ENCODE measurements around the gene SPOPL.
"Not testable (repeated sequence)": the region's sequence is repeated elsewhere in the genome, so short reads cannot be mapped to it uniquely, and the experiment has no call there.

The SPOPL gene

DNA sequence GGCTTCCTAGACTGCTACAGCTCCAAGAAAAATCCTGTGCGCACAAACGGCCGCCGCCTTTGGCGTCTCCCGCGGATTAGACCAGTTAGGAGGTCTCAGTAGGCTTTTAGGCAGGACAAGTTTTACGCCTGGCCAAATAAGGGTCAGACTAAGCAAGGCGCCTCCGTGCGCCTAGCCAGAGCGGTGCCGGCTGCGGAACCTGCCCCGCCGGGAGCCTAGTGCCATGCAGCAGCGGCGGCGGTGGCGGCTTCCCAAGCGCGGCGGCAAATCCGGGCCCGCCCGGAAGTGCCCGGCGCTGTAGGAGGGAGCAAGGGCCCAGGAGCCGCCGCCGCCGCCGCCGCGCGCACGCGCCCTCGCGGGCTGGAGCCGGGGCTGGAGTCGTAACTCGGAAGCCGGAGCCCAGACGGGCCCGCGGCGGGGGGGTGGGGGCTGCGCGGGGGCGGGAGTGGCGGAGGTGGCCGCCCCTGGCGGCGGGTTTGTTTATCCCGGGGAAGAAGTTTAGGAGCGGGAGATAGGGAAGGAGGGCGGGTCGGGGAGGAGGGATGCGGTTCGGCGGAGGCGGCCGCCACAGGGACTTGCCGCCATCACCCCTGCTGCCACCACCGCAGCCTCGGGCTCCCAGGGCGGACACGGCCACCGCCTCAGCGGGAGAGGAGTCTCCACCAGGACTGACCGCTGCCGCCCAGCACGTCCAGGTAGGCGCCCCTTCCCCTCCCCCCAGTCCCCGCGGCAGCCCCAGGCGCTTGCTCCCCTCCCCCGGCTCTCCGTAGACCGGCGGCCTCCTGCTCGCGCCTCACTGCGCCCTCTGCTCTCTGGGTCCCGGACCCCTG, at the start of gene SPOPL:
TSS of gene SPOPL (plus strand) at position 346 of the 830 bp plus-strand sequence. CDS start 48,447 bp downstream, outside the sequence.
- DNase-seq, result peak; percentile 84

DNA sequence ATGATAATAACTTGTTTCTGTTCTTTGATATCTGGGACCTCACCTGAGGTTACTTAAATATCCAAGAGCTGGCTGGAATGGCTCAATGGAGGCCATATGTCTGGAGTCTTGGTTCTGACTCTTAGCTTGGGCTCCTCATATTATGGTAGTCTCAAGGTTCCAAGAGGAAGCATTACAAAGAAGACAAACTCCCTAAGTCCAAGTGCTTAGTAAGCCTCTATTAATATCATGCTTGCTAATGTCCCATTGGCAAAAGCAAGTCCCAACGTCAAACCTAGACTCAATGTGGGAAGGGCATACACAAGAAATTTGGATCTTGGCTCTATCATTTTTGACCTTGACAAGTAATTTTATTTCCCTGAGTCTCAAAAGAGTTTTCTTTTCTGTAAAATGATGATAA, 49.2 kb upstream of the SPOPL start:
- no peak for DNase-seq

DNA sequence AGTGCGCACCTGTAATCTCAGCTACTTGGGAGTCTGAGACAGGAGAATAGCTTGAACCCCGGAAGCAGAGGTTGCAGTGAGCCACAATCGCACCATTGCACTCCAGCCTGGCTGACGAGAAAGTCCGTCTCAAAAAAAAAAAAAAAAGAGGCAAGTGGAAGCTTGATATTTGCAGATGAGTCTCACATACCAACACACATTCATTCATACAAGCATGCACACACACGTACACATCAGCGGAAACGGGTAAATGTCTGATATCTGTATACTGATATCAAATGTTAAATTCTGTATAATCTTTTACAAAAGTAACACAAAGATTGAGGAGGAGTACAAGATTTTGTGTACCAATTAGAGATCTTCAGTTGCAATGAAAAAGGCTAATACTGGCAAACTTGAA, 47.8 kb upstream of the SPOPL start:
- DNase-seq, result no peak

DNA sequence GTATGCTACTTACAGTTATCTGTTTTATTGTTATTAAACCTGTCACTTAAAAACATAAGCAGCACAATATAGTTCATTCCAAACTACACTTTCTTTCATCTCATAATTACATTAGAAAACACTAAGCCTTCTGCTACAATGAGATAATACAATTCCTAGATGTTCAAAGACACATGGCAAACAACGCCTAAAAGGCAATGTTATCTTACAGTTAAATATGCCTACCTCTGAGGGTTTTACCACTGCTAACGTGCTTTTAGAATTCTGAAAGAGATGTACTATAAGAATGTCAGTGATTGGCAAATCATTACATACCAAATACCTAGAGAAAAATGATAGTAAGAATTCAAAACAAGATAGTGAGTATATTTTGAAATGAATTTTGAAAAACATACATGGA, 46.8 kb upstream of the SPOPL start:
- no peak for DNase-seq

DNA sequence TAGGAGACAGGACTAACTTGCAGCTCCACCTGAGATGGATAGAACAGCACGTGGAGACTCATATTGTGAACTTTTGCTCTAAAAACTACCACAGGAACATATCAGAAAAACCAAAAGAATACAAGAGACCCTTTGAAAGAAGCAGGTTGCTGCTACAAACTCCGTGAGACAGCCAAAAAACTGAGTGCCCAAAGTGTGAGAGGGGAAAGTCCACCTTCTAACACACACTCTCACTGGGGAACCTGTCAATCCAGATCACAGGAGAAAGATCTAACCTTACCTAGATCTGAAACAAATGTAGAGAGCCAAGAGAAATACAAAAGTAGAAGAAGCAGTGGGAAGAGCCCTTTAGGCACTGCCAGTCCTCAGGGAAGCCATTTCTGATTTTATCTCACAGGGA, 46.3 kb upstream of the SPOPL start:
- DNase-seq, result no peak

DNA sequence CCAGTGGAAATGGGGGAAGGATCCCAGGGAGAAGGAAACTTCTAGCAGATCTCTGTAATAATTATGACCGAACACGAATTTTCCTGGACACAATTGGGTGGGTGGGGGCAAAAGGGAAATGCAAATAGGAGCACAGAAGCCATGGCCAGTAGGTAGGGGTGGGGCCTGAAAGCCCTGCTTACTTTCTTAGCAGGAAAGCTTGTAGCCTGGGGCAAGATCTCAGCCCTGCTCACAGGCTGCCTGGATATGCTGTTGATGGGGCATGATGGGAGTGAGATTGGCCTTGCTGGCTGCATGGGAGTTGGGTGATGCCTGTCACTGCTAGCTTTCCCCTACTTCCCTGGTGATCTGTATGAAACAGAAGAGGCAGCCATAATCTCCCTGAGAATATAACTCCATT, 45.9 kb upstream of the SPOPL start:
- DNase-seq, result no peak

DNA sequence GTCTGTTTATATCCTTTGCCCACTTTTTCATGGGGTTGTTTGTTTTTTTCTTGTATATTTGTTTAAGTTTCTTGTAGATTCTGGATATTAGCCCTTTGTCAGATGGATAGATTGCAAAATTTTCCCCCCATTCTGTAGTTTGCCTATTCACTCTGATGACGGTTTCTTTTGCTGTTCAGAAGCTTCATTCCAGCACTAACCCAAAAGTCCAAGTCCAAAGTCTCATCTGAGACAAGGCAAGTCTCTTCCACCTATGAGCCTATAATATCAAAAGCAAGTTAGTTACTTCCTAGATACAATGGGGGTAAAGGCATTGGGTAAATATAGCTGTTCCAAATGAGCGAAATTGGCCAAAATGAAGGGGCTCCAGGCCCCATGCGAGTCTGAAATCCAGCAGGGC, 38.9 kb upstream of the SPOPL start:
- DNase-seq, result not testable (repeated sequence)

DNA sequence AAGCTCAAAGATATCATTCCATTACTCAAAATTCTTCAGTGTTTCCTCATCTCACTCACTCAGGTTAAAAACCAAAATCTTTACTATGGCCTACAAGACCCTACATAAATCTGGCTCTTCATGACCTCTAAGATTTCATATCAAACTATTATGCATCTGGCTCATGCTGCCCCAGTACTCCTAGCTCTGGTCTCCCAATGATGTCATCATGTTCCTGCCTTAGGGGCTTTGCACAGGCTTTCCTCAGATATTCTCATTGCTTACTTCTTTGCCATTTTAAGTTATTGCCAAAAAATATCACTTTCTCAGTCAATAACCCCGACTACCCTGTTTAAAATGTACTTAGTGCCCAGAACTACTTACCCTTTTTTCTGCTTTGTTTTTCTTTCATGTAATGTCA, 33.0 kb upstream of the SPOPL start:
- DNase-seq, result no peak

DNA sequence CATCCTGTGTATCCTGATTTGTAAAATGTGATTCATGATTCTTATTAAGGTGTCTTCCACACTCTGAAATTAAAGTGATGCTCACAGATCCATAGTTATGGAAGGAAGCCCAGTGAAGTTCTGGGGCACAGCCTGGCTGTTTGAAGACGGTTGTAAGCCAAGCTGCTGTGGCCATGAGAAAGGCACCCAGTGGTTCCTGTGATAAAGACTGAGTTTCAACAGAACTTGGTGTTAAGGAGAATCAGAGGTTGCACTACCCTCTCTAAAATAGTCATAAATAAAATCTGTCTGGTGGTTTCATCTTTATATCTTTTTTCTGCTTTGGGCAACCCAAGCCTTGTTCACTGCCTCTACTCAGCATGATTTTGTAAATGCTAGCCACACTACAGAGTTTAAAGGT, 32.2 kb upstream of the SPOPL start:
- DNase-seq, result no peak

DNA sequence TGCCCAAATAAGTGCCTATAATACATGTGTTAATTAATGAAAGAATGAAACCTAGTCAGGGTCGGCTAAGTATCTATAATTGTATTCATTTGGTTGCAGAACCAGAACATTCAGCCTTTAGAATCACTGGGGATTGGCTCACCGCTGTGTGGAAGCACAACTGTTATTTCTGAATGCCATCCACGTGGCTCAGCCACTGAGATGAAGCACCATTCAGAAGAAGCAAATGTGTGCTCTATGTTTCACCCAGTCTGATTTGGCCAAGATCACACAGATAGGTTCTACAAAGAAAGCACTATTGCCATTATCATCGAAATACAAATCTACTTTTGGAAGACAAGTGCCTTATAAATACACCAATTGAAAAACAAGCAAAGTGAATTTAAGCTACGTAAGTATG, 30.6 kb upstream of the SPOPL start:
- no peak for DNase-seq

DNA sequence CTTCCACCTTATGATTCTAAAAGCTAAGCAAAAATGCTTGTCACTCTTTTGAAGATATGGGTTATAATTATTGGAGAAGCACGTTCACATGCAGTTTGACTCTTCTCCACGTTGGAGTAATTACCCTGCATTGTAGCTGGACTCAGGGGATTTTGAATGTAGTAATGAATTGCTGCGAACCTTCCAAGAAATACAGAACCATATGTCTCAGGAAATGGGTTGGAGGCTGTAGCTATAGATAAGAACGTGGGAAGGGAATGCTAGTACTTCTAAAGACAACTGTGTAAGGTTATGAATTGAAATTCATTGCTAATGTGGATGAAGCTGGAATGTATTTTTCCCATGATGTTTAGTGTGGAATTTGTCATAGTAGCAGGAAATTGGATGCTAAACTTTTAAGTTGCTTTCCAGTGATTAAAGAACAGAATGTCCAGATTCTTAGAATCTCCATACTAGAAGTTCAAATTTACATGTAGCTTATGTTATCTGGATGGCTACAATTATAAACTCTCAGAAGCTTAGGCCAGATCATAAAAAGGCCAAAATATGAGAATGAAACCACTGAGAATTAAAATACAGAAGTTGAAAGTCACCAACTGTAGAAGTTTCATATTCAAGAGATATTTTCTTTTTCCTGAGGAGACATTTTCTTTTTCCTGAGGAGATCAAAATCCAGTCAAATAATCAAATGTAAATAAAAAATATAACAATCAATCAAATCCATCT, 27.3 kb upstream of the SPOPL start:
- DNase-seq, result no peak

DNA sequence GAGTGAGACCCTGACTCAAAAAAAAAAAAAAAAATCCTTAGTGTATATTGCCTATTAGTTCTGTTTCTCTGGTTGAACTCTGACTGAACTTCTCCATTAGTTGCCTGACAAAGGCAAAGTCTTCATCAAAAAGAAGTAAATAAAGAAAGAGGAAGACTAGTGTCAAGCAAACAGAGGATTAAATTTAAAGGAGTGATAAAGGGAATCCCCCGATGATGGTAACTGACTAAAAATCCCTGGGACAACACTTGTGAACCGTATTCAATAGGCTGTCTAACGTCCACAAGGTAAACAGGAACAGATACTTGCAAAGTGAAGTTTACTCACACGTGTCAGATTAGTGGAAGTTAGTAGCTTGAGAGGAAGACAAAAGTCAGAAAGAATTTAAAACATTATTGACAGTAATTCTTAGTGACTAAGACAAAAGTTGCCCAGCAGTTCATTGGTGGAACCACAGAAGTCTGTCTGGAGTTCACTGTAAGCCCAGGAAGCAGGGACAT, 26.2 kb upstream of the SPOPL start:
- peak; percentile 3 for DNase-seq

DNA sequence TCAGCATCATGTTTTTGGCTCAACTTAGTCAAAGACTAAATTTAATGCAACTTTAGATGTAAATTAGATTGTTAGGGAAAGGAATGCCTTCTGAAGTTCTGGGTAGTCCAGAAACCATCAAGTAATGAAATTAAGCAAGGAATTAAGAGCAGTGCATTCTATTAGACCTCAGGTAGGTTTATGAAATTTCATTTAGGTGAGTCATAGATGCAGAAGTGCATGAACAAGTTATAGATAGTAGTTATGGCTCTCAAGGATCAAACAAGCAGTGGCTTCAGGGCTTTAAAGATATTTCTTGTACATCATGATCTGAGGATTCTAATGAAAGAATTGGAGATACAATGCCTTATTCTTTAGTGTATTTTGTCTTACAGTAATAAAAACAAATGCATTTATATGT, 25.4 kb upstream of the SPOPL start:
- DNase-seq, result no peak

DNA sequence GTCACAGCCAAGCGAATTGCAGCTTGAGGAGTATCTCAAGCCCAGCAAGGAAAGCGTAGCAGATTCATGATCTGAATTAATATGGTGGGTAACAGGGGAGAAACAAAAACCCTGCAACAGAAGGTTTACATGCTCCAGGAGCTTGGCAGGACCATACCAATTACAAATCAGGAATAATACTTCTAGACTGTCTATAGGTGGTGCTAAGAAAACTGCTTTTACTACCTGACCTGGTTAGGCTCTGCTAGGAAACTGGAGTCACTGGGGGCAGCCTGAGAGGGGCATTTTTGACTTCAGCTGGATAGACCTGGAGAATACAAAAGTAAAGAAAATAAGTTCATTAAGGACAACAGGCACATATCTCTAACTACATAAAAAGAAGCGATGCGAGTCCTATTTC, 24.6 kb upstream of the SPOPL start:
- DNase-seq, result no peak

DNA sequence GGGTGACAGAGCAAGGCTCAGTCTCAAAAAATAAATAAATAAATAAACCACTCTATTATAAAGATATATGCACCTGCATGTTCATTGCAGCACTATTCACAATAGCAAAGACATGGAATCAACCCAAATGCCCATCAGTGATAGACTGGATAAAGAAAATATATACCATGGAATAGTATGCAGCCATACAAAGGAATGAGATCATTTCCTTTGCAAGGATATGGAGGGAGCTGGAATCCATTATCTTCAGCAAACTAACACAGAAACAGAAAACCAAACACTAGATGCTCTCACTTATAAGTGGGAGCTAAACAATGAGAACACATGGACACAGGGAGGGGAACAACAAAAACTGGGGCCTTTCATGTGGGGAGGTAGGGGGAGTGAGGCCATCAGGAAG, 18.8 kb upstream of the SPOPL start:
- DNase-seq, result not testable (repeated sequence)

DNA sequence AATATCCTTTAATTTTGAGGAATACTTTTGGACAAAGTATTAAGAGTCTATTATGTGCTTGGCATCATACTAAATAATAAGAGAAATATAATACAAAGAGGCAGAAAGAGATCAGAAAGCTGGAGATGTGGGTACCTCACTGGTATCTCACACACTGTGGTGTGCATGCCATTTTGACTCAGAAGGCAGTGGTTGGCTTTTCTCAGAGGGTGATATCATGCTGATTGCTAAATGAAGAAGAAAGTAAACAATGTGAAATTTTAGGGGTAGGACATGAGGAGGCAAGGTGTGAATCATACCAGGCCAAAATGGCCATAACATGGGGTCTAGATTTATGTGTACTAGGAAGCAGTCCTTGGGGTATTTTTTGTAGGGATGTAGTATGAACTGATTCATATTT, 16.6 kb upstream of the SPOPL start:
- DNase-seq, result no peak

DNA sequence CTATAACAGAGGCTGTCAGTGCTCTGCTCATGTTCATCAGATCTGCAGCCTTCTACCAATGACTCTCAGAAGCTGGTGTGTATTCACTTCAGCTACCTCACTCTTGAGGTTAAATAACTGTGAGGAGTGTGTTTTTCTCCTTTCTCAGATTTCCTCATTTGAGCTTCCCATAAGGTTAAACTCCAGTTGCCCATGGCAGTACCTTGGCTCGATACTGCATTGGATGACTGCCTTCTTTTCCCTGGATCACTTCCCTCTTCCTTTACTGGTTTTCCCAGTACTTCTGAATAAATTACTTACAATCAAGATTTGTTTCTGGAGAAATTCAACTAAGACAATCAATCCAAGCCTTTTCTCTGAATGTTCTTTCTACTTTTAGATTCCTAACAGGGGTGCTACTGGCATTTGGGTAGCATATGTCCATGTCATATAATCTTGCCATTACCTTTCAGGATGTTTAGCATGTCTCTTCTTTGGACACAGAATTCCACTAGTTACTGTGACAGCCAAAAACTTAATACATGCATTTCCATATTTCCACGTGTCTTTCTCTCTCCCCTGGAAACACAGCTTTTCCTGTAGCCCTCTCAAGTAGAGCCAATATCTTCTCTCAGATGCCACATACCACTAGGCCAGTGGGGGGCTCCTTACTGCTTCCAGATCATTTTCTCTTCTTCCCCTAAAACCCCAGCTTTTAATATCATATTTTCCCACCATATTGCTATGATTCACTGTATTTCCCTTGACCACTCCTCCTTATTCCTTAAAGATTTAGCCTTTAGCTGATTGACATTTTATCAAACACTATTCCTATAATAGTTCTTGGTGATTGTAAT, 15.0 kb upstream of the SPOPL start:
- DNase-seq, result no peak

DNA sequence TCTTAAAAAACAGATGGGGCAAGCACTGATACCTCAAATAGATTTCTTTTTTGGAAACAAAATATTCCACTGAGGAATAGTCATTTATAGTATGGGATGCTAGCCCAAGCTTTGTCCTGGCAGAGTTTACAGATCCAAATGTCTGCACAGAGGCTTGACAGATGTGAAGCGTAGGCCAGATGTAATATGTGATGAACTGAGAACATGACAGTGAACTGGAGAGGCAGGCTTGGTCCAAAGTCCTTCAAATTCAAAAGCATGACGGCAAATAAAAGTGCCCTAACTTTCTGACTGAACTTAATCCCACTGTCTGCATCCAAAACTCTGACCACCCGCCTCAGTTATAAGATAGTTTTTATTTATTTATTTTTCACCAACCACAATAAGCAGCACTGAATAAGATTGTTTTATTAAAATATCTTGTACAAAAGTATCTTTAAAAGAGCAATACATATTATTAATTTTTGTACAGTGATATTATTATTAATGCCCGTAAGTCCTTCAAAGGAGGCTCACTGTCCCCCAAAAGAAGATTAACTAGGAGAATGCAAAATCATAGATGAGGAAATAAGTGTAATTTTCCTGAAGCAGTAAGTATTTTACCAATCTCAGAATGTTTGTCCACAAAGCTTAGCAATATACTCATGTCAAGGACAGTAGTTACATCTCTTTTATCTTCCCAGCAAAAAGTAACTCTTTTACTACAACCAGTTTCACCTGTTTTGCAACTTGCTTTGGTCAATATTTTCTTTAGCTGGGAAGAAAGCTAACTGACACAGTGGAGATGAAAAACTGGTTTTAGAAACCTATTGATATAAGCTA, 10.7 kb upstream of the SPOPL start:
- DNase-seq, result no peak

DNA sequence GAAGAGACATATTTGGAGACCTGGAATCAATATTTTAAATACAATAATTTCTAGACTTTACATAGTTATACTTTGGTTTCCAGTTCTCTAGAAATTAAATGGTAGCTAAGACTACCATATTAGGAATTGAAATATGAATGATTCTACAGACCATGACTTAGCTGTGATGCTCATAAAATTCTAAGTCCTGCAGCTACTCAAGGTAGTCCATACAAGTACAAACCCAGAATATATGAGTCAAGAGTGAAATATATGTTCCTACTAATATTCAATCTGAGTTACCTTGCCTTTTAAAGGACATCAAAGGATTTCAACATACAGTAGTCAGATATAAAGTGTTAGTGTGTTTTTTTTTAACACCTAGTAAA, 10.1 kb upstream of the SPOPL start:
- DNase-seq, result no peak

DNA sequence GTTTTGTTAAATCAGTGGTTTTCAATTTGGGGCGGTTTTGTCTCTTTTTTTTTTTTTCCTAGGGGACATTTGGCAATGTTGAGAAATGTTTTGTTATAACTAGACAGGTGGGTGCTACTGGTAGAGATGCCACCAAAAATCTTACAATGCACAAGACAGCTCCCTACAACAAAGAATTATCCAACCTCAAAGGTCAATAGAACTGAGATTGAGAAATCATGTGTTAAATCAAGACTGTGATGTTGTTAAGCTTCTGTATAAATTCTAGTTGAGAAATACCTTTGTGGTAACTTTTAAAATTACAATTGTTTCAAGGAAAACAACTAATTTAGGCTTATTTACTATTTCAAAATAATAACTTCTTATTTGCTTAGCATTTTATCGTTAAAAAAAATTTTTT, 9.4 kb upstream of the SPOPL start:
- no peak for DNase-seq

DNA sequence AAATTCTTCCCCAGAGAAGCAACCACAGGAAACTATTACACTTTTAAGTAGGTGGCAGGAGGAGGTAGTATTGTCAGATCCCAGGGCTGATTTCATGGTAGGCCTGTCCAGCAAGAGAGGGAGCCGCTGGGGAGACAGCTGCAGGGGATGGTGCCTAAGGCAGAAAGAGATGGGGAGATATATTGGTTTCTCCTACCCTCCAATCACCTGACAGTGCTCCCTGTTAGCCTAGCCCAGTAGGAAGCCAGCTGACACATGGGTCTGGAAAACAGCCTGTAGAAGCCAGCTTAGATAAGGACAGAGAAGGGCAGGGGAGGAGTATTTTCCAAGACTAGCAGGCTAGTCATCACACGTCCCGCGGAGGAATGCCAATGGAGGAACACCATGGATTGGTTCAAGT, 8.2 kb upstream of the SPOPL start:
- DNase-seq, result no peak

DNA sequence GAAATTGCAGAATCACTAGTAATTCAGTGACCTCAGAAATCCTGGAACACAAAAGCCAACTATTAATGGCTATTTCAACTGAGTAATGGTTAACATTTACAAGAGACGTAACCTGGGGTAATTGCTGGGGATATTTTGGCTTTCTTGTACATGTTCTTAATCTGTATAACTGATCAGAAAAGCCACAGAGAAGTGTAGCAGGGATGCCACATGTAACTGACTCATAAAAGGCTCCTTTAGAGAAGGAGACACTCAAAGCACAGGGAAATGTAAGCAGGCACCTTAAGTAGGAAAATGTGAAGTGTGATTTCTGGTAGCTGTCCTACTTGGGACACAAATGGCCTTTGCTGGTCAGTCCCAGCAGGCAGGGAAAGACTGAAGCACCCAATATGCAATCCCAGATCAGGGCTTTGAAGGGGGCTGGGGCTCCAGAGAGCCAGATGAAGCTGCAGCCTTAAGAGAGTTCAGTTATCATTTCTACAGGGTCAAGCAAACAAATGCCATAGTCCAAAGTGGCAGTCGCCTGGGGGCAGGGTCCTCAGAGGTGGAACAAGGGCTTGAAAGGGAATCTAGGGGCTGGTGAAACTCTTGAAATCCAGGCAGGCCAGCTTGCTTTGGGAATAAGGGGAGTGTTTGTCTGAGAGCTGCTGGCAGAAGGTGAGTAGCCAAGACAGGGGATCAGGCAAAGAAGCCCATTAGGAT, 7.2 kb upstream of the SPOPL start:
- DNase-seq, result no peak

Measured in CD4-positive, alpha-beta T cell treated with Interleukin-17A for 1 hour (primary cell).